ENCODE data around the gene HIPK2.

HIPK2 gene

DNA sequence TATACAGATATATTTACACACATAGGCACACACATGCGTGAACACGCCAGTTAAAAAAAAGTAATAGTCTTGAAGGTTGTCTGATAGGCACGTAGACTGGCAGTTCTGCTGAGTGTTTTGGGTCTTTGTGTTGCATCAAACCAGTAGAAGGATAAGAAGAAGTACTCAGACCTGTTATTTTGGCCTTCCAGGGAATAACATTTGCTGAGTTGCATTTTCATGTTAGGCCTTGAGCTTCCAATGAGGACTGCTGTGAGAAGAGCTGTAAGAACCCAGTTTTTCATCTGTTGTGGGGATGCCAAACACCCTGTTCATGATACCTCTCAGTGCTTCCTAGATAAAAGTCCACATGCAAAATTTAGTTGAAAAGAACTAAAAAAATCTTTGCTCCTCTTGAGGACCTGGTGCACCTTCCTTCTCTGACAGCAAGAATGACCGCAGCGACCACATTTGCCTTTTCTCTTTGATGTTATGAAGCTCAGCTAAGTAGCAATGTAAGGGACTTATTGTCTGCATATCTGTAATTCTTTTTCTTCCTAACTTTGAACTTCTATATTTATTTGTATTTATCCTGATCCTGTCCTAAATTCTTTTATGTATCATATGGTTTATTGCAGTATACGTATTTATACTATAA lies 27.2 kb downstream of the HIPK2 start:
- no peak for DNase-seq

DNA sequence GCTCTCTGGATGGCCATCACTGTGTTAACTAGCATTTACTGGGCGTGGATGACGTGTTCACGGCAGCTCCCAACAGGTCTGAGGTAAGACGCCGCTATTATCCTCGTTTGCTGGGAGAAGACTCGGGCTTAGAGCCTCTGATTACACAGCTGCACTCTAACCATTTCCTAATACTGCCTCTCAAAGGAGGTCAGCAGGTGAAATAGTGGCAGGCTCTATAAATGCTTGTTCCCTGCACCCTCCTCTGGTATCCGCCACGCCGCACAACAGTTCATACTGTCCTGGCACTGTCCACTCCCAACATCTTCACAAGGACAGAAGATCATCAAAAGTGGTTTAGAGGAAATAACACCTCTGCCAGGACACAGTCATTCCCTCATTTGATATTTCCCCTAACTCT lies 28.3 kb downstream of the HIPK2 start:
- DNase-seq = no peak

DNA sequence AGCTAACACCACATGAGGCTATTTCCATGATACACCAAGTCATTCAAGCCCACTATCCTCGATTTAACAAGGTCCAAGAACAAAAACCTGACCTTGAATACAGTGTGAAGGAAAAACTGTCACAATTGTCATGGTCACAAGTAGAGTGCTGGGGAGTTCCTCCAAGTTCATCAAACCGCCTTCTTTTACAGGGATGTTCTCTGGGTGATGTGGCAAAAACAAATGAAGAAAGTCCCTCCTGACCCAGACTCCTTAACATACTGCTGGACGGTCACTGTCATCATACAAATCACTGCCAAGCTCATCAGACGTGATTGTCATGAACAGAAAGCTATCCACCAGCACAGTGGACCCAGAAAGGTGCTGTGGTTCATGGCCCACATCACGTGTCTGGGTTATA lies 28.9 kb downstream of the HIPK2 start:
- no peak for DNase-seq

DNA sequence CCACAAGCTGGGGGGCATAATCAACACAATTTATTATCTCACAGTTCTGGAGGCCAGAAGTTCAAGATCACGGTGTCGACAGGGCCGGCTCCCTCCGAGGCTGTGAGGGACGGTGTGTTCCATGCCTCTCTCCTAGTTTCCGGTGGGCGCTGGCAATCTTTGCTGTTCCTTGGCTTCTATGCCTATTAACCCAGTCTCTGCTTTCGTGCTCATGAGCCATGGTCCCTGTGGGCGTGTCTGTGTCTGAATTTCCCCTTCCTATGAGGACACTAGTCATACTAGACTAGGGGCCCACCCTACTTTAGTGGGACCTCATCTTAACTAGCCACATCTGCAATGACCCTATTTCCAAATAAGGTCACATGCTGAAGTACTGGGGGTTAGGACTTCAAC lies 29.4 kb downstream of the HIPK2 start:
- no peak for DNase-seq

DNA sequence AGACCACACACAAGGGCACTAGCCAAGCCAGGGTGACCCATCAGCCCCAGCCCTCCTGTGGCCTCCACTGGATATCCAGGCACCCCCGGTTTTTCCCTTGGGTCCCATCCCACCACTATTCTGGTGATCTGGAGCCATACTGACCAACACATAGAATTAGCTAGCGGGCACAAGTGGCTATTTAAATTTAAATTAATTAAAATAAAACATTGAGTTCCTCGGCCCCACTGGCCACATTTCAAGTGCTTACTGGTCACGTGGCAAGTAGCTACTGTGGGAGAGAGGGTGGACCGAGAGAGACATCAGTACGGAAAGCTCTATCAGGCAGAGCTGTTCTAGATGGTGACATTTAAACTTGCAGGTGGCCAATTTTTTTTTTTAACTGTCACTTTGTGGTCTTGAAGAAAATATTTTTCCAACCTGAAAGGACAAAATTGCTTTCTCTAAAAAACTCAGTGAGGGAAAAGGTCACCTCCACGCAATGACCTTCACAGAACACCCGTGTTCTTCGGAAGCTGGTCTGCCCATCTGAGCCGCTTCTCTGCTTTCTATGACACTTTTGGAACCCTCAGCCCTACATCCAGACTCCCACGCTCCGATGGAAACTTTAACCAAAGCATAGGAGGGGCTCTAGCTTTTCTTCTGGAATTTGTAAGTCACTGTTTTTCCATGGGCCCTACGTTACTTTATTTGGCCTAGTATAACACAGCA lies 30.0 kb downstream of the HIPK2 start:
- no peak for DNase-seq

DNA sequence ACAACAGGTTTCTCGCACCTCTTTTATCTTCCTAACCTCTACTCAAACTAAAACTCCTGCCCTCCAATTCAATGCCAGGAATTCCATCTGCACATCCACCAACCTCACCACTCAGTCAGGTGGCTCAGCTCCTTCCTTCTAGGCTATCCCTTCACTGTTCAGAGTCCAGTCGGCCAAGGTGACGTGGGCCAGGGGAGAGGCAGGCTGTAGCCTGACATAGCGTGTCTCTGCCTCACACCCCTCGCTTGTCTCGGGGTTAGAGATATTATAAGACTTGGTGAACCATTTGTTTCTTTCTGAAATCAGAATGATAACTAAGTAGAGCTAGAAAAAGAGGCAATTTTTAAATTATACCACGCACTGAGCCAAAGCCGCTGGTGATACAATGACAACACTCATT lies 31.1 kb downstream of the HIPK2 start:
- DNase-seq = no peak

DNA sequence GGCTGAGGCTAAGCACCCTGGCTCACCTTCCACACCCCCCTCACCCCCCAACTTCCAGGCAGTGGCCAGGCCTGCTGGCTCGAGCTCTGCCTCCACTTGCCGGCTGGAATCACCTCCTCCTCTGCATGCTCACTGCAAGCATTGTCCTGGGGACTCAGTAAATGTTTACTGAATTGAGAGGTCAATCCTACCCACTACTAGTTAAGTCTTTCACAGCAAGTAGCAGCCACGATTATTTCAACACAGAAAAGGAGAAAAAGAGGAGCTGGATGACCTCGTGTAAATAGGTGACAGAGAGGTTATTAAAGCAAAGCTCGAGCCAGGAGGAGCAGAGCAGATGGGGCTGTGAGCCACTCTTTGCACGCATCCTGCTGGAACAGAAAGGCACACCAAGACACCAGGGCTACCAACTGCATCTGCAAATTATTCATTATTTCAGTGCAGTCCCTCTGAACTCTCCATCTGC lies 32.1 kb downstream of the HIPK2 start:
- DNase-seq = no peak

DNA sequence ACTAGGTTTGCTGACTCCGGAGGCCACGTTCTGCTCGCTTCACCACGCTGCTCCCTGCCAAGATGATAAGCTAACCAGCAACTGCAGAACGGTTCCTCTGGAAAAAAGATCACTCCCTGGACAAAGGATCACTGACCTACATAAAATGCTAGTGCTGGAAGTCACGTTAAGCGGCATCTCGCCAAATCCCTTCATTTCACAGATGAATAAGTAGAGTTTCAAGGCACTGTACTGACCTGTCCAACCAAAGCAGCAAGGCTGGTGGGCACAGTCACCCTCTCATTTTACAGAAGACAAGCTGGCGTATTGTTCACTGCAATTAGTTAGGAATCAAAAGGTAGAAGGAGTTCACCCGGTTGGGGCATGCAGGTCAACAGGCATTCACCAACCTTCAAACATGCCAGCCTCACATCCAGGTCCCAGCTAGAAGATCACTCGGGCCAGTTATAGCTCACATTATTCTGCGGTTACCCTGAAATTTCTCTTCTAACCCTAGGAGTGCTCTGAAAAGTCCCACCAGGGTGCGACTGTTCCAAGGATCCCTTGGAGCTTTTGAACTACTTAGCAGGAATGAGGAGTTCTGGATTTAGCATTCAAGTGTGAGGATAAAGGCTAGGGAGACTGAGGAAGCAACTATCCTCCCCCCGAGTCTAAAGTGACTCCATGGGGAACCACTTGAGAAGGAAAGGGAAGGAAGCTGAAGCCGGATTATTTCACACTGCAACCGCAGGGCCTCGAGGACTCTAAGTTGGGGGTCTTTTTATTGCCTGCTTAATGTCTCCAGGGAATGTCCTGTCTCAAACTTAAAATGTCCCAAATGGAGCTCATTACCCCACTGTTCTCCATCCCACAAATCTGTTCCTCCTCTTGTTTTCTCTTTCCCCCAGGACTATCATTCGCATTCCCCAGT lies 32.8 kb downstream of the HIPK2 start:
- no peak for DNase-seq

DNA sequence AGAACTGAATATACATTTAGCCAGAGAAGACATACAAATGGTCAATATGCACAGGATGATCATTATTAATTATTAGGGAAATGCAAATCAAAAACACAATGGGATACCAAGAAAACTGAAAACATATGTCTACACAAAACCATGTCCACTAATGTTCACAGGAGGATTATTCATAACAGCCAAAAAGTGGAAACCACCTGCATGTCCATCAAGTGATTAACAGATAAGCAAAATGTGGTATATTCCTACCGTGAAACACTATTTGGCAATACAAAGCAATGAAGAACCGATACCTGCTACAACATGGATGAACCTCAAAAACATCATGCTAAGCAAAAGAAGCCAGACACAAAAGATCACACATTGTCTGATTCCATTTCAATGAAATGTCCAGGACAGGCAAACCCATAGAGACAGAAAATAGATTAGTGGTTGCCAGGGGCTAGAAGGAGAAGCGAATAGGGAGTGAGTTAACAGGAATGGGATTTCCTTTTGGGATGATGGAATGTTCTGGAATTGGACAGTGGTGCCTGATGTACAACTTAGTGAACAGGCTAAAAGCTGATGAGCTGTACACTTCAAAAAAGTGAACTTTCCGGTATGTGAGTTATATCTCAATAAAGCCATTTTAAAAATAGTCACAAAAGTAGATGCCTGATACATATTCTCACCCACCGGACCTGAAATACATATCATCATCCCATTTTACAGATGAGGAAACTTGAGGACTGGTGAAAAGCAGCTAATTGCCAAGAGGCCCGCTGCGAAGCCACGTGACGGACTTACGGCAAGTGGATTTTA lies 33.6 kb downstream of the HIPK2 start:
- no peak for DNase-seq

DNA sequence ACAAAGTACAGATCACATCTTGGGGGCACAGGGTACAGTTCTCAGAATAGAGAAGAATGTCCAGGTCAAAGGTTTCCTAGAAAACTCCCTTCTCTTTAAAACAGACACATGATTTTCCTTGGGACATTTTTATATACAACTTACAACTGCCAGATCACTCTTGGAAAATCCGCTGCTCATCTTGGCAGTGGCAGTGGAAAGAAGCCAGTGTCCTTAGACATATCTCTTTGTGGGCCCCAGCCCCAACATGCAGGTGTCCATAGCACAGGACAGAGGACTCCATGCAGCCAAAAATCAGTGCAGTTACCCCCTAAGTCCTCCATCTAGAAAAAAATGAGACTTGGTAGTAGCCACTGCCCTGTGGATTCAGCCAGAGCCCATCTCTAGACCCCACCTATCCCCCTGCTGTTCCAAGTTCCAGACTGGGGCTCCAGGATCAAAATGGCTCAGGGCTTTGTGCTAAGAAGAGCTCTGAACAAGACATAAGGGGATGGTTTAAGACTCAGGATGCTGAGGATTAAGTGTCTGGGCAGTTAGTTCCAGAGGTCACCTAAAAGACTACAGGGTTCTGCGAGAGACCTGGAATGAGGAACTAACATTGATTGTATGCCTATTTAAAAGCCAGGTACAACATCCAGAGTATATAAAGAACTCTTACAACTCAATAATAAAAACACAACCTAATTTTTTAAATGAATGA lies 34.4 kb downstream of the HIPK2 start:
- DNase-seq = no peak

DNA sequence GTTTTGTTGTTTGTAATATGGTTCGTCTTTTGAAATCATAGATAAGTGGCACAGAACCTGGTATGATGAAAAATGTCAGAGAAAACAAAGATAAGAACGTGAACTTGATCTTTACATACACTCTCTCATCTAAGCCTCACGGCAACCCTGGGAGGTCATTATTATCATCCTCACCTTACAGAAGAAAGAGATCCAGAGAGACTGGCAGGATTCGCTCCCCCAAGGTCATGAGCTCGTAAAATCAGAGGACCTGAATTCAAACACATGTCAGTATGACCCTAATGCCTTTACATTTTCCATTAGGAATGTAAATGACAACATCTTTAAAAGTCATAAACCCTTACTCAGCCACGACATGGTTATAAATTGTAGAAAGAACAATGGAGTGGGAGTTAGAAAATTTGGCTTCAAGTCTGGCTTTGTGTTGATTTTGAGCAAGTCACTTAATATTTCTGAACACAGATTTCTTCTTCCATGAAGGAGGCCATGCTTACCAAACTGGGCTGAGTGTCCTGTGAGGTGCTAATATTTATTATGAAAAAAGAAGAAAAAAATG lies 35.9 kb downstream of the HIPK2 start:
- DNase-seq = no peak

DNA sequence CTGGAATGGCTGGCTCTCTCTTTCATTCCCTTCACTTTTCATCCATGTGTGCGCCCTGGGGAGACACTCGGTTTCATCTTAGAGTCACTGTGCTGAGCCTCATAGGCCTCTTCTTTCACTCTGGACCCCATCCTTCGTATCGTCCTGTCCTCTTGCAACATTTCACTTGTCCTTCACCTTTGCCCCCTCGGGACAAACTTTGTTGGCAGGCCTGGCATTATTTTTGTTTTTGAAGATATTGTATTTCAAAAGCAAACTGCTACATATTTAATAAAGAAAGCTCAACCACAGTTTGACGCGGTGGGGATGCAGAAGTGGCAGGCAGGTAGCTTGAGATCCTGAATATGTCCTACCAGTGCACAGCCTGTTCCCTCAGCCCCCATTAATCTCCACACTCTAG lies 36.6 kb downstream of the HIPK2 start:
- DNase-seq = no peak

DNA sequence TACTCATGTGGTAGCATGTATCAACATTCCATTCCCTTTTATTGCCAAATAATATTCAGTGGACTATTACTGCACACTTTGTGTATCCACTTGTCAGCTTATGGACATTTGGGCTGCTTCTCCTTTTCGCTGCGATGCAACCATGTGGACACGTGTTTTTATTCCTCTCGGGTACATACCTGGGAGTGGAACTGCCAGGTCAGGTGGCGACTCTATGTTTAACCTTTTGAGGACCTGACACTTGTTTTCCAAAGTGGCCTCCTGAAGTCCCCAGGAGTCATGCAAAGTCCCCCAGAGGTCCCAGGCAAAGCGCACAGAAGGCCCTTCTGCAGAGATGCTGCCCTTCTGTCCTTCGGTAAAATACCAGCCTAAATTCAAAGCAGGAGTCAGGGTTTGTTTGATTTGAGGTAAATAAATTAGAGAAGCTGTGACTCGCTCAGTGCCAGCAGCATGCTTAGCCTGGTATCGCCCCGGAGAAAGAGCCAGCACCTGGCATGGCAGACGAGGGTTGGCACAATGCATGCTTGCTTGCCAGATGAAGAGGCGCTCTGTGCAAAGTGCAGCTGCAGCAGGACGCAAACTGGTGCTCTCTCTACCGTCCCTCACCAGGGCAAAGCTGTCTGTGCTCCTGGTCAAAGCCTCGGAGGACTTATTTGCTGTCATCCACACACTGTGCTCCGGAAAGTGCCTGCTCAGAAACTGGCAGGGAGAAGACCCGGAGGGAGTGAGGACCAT lies 37.8 kb downstream of the HIPK2 start:
- DNase-seq = no peak

DNA sequence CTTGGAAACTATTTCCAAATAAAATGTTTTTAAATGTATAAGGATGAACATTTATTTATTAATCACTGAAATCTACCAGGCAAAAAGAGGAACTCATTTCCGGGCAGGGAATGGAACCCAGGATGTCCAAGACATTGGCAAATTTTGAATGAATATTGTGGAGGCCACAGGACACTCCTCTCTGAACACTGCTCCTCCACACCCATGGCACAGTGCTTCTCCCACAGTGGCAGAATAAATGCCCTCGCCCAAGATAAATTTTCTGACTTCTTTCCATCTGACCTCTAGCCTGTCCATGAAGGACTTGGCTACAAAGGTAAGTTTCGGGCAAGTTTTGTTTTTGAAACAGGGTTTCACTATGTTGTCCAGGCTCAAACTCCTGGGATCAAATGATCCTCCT lies 39.0 kb downstream of the HIPK2 start:
- no peak for DNase-seq

DNA sequence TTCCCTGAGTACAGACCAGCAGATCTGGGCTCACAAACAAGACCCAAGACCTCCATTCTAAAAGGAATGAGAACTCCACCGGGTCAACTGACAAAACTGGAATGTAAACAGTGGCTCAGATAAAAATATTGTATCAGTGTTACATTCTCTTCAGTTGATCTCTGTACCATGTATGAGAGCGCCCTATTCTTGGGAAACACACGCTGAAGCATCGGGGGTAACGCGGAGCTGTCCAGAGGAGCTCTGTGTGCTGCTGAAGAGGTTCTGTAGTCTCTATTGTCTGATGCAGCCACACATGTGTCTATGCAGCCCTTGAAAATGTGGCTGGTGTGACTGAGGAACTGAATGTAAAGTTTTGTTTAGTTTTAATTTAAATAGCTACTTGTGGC lies 39.7 kb downstream of the HIPK2 start:
- DNase-seq = no peak

DNA sequence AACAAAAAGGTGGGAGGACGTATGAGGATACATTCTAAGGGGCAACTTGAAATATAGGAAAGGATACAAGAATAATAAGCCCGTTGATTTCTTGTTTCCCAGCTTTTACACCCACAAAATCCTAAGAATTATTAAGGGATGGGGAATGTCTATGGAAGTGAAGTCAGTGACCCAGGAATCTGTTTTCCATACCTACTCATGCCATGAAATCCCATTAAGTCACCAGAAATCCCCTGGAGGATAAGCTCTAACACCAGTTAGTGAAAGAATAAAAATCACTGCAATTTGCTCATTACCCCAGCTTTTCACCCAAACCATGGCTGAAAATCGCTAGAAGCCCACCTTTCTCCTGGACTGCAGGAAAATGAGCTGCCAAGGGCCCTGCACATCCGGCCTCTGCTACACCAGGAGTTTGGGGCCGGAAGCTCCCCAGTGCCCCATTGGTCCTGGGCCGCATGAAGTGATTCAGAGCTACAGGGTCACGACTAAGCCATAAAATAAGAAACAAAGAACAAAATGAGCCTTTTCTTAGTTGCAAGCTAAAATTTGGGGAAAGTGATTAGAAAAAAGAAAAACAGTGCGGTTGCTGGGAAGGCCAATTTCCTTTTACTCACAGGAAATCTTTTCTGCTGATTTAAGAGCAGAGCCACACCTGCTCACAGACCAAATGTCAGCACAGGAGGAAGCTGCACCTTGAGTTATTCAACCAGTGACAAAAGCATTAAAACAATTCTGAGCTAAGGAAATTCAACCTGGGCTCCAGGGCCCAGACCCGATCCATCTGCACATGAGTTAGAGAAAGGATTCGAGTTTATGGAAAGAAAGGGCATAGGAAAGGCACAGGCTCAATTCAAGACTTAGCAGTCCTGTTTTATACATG lies 40.3 kb downstream of the HIPK2 start:
- no peak for DNase-seq

DNA sequence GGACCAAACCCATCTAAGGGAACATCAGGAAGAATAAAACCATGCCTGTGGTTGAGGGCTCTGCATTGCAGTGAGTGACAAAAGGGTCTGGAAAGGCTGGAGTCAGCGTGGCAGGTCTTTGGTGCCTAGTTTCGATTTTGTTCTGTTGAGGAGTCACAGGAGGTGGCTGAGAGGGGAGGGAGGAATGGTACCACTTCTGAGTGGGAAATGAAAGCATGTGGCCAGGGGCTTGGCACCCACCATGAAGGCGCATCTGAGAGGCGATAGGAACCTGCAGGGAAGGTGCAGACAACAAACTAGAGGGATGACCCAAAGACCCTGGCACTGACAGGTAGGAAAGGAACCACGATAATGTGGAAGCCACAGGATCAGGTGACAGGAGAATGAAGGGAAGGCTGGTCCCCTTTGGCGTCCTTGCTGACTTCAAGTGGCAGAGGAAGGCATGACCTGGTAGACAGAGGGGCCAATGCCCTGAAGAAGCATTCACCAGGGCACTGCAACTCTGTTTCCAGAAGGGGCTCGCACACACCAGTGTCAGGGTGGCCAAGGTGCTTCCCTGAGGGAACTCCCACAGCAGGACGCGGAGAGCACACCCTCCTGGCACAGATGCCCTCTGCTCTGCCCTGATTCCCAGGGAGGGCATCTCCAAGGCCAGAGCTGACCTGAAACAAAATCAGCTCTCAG lies 41.7 kb downstream of the HIPK2 start:
- DNase-seq = no peak

DNA sequence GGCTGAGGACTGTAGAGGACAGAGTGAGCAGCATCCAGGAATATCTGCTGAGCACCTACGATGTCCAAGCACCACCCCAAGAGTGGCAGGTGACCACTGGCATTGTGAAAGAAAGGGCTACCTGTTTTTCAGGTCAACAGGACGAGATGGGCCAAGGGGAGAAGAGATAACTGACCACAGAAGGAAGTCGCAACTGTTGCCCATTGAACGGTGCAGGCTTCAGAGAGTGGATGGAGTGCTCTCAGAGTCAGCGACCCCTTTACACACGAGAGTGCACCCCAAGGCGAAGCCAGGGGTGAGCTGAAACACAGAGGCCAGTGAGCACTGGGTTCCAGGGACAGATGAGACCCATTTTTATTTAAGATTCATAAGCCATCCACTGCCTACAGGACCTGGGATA lies 42.3 kb downstream of the HIPK2 start:
- no peak for DNase-seq

DNA sequence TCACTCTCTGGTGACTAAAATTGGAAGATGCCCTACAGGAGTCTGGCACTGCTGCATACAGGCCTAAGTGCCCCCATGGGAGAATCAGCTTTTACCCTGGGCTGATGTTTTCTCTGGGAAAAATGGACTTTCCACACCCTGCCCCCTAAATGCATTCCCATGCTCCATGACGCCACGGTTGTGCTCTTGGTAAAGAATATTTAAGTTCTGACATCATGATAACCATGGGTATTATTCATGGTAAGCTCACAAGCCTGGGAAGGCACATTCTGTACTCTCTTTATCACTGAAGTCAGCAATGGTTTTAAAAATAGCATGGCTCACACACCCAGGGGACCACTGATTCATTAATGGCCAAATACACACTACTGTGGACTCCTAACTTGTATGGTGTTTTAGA lies 43.4 kb downstream of the HIPK2 start:
- no peak for DNase-seq

DNA sequence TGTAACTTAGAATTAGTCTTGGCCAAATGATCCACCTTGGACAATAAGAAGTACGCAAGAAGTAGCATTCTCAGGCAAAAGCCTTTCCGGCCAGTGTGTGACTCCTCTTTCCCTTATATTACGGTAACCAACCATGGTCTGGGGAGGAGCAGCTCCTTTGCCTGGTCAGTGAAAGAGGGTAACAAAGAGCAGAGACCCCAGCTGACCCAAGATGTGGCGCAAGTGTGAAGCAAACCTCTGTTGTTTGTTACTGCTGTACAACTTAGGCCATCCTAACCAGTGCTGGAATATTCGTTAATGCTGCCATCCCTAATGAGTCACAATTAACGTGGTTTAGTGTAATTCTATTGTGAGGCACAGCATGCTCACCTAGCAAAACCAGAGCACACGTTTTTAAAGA lies 44.0 kb downstream of the HIPK2 start:
- DNase-seq = no peak
